Panc1 (cell line): Measurements from ENCODE around the gene MICALL2. TPM values are rescaled to one million over a fixed set of nuclear protein-coding genes. Genes with fewer than 3 reads are reported as not detected.

Source experiments
- ATAC-seq: fragments of 200-7000 bp; cut with Tn5 transposase; 2 replicates; pipeline ENCODE4 v1.9.1; 2020; ENCODE audit warnings: mild to moderate bottlenecking, moderate library complexity
- BruUV-seq: library from RNA; stranded (reverse); fragments of 400-500 nt; replicated peaks from 2 replicates; lab custom pipeline; 2021; lab: Mats Ljungman, UMichigan
- CTCF ChIA-PET: fragments of 300-600 bp; sonication (Branson Sonifier 250); formaldehyde crosslinking; loops from one replicate; lab custom pipeline; 2022; ENCODE audit warnings: antibody characterized with exemption; lab: Charles Lee
- POLR2A ChIA-PET: fragments of 300-600 bp; sonication (Branson Sonifier 250); formaldehyde crosslinking; loops from one replicate; lab custom pipeline; 2022; ENCODE audit warnings: antibody characterized with exemption; lab: Charles Lee
- DNase-seq: peaks from one replicate; pipeline ENCODE4 v3.0.0-alpha.2; 2010; ENCODE audit warnings: low read depth, low spot score
- H3K27ac ChIP-seq: 2 replicates; pipeline ENCODE4 v1.5.1; 2011; ENCODE audit warnings: mild to moderate bottlenecking, low read length, inconsistent platforms
- H3K27me3 ChIP-seq: fragments of 200-500 bp; sonication (Bioruptor generic); 2 replicates; pipeline ENCODE4 v1.6.0; 2014; ENCODE audit warnings: low read length, inconsistent platforms; ENCODE audit not compliant: control insufficient read depth, insufficient read depth
- H3K36me3 ChIP-seq: fragments of 200-500 bp; sonication (Bioruptor generic); 2 replicates; pipeline ENCODE4 v1.5.1; 2014; ENCODE audit warnings: inconsistent platforms, mild to moderate bottlenecking, low read length, moderate library complexity; ENCODE audit not compliant: control insufficient read depth, insufficient read depth
- H3K4me1 ChIP-seq: 2 replicates; pipeline ENCODE4 v1.5.1; 2011; ENCODE audit warnings: inconsistent platforms, mild to moderate bottlenecking, low read length, moderate library complexity; ENCODE audit not compliant: control insufficient read depth, insufficient read depth
- H3K4me3 ChIP-seq, 2 experiments: 2 replicates each; pipeline ENCODE4 v1.5.1; 2011 to 2012; ENCODE audit warnings: low read depth in 2 of 2, low read length in 2 of 2, mild to moderate bottlenecking in 2 of 2, inconsistent platforms in 1 of 2, moderate library complexity in 1 of 2
- H3K9me3 ChIP-seq: fragments of 200-500 bp; sonication (Bioruptor generic); 2 replicates; pipeline ENCODE4 v1.5.1; 2014; ENCODE audit warnings: low read depth, mild to moderate bottlenecking, inconsistent platforms, low read length, moderate library complexity; ENCODE audit not compliant: control insufficient read depth, insufficient read depth
- POLR2AphosphoS5 ChIP-seq: IDR thresholded peaks from 2 replicates; pipeline ENCODE4 v1.6.1; 2012; ENCODE audit warnings: mild to moderate bottlenecking, low read depth, low read length, moderate library complexity
- SIN3A ChIP-seq: IDR thresholded peaks from 2 replicates; pipeline ENCODE4 v1.6.1; 2012; ENCODE audit warnings: low read depth, mild to moderate bottlenecking, low read length, moderate library complexity, borderline replicate concordance; ENCODE audit not compliant: insufficient read depth
- TCF7L2 ChIP-seq: IDR thresholded peaks from 2 replicates; pipeline ENCODE4 v1.6.1; 2011; ENCODE audit warnings: mild to moderate bottlenecking, low read depth, low read length, inconsistent platforms
- in situ Hi-C: cut with HindIII; loops from 2 replicates; pipeline ENCODE4 v1.10.0; 2016; ENCODE audit warnings: low sequenced_read_pairs, low pct_unique_long_range_greater_than_20kb
- intact Hi-C: fragments of 100-400 bp; cut with micrococcal nuclease; formaldehyde crosslinking; loops from one replicate; pipeline ENCODE4 v1.10.0; 2022; ENCODE audit not compliant: unreplicated experiment
- total RNA-seq: library from RNA; stranded (reverse); gene quantifications from one replicate; pipeline ENCODE4 v1.2.1, GENCODE V29; 2021; ENCODE audit not compliant: unreplicated experiment
- TF ChIP-seq, protein P1 (sequence below): fragments of 450-650 bp; IDR thresholded peaks from 2 replicates; pipeline ENCODE4 v1.5.1; 2017; ENCODE audit warnings: mild to moderate bottlenecking
- TF ChIP-seq, protein P2 (sequence below), 2 experiments: IDR thresholded peaks; 2 replicates each; pipeline ENCODE4 v1.6.1; 2011 to 2012; ENCODE audit warnings: low read depth in 2 of 2, control low read depth in 1 of 2, low read length in 1 of 2, mild to moderate bottlenecking in 1 of 2, moderate library complexity in 1 of 2; ENCODE audit not compliant: insufficient read depth in 1 of 2

Gene MICALL2
- total RNA-seq, 1 experiment from 2014 or later, result 144 TPM

DNA sequence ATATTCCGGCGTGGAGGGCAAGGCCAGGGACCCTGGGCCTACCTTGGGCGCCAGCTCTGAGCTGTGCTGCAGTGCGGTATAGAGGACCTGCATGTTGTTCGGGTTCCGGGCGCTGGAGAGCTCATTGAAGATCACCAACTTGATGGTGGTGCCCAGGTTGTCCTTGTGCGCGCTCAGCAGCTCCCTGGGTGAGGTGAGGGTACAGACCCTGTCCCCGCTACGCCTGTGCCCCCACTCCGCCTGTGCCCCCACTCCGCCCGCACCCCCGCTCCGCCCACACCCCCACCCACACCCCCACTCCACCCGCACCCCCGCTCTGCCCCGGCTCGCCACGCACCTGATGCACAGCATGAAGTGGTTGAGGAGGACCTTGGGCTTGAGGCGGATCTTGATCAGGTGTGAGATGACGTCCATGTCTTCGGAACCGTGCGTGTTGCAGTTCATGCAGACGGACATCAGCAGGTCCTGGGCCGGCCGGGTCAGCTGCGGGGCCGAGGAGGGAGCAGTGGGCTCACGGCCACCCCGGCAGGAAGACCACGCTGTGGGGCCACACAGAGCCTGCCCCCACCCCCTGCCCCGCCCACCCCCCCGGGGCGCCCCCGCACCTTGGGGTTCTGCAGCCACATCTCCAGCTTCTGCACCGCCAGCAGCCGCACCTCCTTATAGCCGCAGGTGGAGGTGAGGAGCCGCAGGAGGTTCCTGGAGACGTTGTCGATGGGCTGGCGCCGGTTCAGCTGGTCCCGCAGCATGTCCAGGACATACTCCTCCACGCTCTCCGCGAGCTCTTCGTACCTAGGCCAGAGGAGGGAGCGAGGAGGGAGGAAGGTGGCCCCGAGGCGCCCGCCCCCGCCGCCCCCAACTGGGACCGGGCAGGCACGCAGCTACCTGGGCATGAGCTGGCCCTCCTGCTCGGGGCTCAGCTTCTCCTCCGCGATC lies 39.4 kb upstream of the MICALL2 start:
- POLR2A ChIA-PET, result no interaction called here
- BruUV-seq, result no TSS peak
- DNase-seq (no peak), ATAC-seq (no peak)
- Histone ChIP-seq H3K27ac (no peak overlapping the region), H3K9me3 (no peaks in the 10 kb centered on the region), H3K4me3 (no peak overlapping the region), H3K4me1 (peaks cover 13% of the 10 kb centered on the region), H3K36me3 (peaks cover 22% of the 10 kb centered on the region; the same call in 1 of the 2 replicates), H3K27me3 (no peaks in the 10 kb centered on the region)
- in situ Hi-C loops, result no loop called here
- TF ChIP-seq POLR2AphosphoS5, result no peak
- TF ChIP-seq SIN3A, result no peak
- no peak for TF ChIP-seq TCF7L2
- TF ChIP-seq, protein P1, sequence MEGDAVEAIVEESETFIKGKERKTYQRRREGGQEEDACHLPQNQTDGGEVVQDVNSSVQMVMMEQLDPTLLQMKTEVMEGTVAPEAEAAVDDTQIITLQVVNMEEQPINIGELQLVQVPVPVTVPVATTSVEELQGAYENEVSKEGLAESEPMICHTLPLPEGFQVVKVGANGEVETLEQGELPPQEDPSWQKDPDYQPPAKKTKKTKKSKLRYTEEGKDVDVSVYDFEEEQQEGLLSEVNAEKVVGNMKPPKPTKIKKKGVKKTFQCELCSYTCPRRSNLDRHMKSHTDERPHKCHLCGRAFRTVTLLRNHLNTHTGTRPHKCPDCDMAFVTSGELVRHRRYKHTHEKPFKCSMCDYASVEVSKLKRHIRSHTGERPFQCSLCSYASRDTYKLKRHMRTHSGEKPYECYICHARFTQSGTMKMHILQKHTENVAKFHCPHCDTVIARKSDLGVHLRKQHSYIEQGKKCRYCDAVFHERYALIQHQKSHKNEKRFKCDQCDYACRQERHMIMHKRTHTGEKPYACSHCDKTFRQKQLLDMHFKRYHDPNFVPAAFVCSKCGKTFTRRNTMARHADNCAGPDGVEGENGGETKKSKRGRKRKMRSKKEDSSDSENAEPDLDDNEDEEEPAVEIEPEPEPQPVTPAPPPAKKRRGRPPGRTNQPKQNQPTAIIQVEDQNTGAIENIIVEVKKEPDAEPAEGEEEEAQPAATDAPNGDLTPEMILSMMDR, result no peak
- TF ChIP-seq, protein P2, sequence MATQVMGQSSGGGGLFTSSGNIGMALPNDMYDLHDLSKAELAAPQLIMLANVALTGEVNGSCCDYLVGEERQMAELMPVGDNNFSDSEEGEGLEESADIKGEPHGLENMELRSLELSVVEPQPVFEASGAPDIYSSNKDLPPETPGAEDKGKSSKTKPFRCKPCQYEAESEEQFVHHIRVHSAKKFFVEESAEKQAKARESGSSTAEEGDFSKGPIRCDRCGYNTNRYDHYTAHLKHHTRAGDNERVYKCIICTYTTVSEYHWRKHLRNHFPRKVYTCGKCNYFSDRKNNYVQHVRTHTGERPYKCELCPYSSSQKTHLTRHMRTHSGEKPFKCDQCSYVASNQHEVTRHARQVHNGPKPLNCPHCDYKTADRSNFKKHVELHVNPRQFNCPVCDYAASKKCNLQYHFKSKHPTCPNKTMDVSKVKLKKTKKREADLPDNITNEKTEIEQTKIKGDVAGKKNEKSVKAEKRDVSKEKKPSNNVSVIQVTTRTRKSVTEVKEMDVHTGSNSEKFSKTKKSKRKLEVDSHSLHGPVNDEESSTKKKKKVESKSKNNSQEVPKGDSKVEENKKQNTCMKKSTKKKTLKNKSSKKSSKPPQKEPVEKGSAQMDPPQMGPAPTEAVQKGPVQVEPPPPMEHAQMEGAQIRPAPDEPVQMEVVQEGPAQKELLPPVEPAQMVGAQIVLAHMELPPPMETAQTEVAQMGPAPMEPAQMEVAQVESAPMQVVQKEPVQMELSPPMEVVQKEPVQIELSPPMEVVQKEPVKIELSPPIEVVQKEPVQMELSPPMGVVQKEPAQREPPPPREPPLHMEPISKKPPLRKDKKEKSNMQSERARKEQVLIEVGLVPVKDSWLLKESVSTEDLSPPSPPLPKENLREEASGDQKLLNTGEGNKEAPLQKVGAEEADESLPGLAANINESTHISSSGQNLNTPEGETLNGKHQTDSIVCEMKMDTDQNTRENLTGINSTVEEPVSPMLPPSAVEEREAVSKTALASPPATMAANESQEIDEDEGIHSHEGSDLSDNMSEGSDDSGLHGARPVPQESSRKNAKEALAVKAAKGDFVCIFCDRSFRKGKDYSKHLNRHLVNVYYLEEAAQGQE (IDR thresholded peaks at IDR 0.05; ENCODE audit: insufficient read depth in 1 of 2, low read depth in 2 of 2, low read length in 1 of 2), result no peak
- intact Hi-C loops, result no loop called here
- CTCF ChIA-PET, result no interaction called here

DNA sequence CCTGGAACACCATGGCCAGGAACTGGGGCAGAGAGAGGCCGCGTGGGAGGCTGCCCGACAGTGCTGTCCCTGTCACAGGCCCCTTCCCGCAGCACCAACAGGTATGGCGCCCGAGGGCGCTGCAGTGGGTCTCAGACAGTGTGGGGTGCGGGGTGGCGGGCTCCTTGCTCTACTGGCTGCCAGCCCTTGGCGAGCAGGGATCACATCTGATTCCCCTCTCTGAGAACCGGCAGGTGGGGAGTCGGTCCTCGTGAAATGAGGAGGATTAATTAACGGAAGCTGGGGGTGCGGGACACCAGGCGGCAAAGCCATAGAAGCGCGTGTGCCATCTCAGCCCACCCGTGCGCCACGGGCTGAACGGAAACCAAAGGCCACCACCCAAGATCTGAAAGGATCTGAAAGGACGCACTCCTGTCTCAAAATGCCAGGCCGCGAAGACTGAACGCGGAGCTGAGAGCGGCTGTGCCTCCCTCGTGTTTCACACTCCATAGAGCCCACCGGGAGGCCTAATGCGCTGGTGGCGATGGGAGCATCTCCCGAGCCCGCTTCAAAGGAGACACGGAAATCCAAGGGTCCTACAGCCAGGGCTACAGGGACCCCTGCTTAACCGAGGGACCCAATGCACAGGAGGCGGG lies 38.1 kb upstream of the MICALL2 start:
- BruUV-seq, result no TSS peak
- Histone ChIP-seq H3K4me3 (no peak overlapping the region), H3K9me3 (no peaks in the 10 kb centered on the region), H3K27ac (no peak overlapping the region), H3K27me3 (no peaks in the 10 kb centered on the region), H3K36me3 (peaks cover 23% of the 10 kb centered on the region; the same call in 1 of the 2 replicates), H3K4me1 (peaks cover 4% of the 10 kb centered on the region; the same call in 1 of the 2 replicates)
- intact Hi-C loops, result no loop called here
- POLR2A ChIA-PET, result no interaction called here
- DNase-seq (no peak), ATAC-seq (no peak)
- TF ChIP-seq SIN3A, result no peak
- TF ChIP-seq, protein P1, result no peak
- TF ChIP-seq, protein P2 (IDR thresholded peaks at IDR 0.05; ENCODE audit: insufficient read depth in 1 of 2, low read depth in 2 of 2, low read length in 1 of 2), result no peak
- CTCF ChIA-PET, result interaction anchor here (0.5 kb wide), 1 partner anchor 9 kb away, joined by 3 read pairs; no protein-coding TSS in a partner anchor
- in situ Hi-C loops, result no loop called here
